A549 treated with dexamethasone at 1 μM for 4 hours (cell line): ENCODE measurements around the gene FAM210B. TPM values are rescaled to one million over a fixed set of nuclear protein-coding genes. Genes with fewer than 3 reads are reported as not detected.

Experiments used
- total RNA-seq: library from RNA; stranded (reverse); fragments of 200-300 nt; extraction: Qiagen RNA extraction; gene quantifications from 5 replicates; pipeline ENCODE4 v1.2.3, GENCODE V29; 2022

FAM210B gene
- 9.8 to 13.1 TPM (median 11.7 TPM) in 5 replicates for total RNA-seq

GRCh38 chr20:56358600-56359211 is at the start of gene FAM210B:
Gene FAM210B, plus strand, starts transcription at chr20:56358974. Its CDS starts 32 bp downstream, at chr20:56359006.

GRCh38 chr20:56392132-56392880 is 33.5 kb downstream of the FAM210B start, which contains the start of the genes AURKA and CSTF1:
Gene AURKA, minus strand, starts transcription at chr20:56392215. Its CDS starts 4,018 bp downstream, at chr20:56388197.
Gene CSTF1, plus strand, starts transcription at chr20:56392645. Its CDS starts 2,908 bp downstream, at chr20:56395553.

GRCh38 chr20:56411759-56412472 is 53.1 kb downstream of the FAM210B start, which contains the start of gene CASS4:
Gene CASS4, plus strand, starts transcription at chr20:56412260. Its CDS starts 199 bp downstream, at chr20:56412459.

Other genes with a start within 250 kb of the FAM210B start
- not detected in 5 replicates for gene MC3R, start 110.2 kb upstream of the FAM210B start, total RNA-seq
- 94.0 to 106 TPM (median 104 TPM) in 5 replicates for gene AURKA, start 33.2 kb downstream of the FAM210B start, total RNA-seq
- 35.4 to 37.5 TPM (median 37.2 TPM) in 5 replicates for gene CSTF1, start 33.7 kb downstream of the FAM210B start, total RNA-seq
- gene CASS4, start 53.3 kb downstream of the FAM210B start, total RNA-seq = 0.02 to 0.07 TPM (median 0.05 TPM) in 4 of 5 replicates, not detected in the other
- 83.1 to 93.8 TPM (median 89.0 TPM) in 5 replicates for gene RTF2, start 109.7 kb downstream of the FAM210B start, total RNA-seq
- 0.33 to 0.65 TPM (median 0.37 TPM) in 5 replicates for gene FAM209A, start 165.8 kb downstream of the FAM210B start, total RNA-seq
- 0.17 to 0.48 TPM (median 0.28 TPM) in 5 replicates for gene FAM209B, start 174.3 kb downstream of the FAM210B start, total RNA-seq